MM.1S (cell line): ENCODE data around the gene DNAL1.

Experiments used
- DNase-seq: peaks from one replicate; pipeline ENCODE4 v3.0.0-alpha.2; 2015
- H2AFZ ChIP-seq: fragments of 300-600 bp; sonication (generic); 2 replicates; pipeline ENCODE4 v1.6.0; 2016; ENCODE audit warnings: antibody characterized with exemption, low read length
- H3F3A ChIP-seq: fragments of 300-600 bp; sonication (generic); 2 replicates; pipeline ENCODE4 v1.6.1; 2016; ENCODE audit warnings: mild to moderate bottlenecking, antibody characterized with exemption, low read length, moderate library complexity, mixed read lengths; ENCODE audit not compliant: insufficient read depth
- H3K27ac ChIP-seq: fragments of 300-600 bp; sonication (generic); 2 replicates; pipeline ENCODE4 v1.5.1; 2016; ENCODE audit warnings: mild to moderate bottlenecking, low read length
- H3K27me3 ChIP-seq: fragments of 300-600 bp; sonication (generic); replicated peaks from 2 replicates; pipeline ENCODE4 v1.6.0; 2016; ENCODE audit warnings: low read length; ENCODE audit not compliant: insufficient read depth
- H3K36me3 ChIP-seq: fragments of 300-600 bp; sonication (generic); replicated peaks from 2 replicates; pipeline ENCODE4 v1.6.1; 2016; ENCODE audit warnings: mild to moderate bottlenecking, low read length, mixed read lengths; ENCODE audit not compliant: insufficient read depth
- H3K4me1 ChIP-seq: fragments of 300-600 bp; sonication (generic); 2 replicates; pipeline ENCODE4 v1.6.1; 2016; ENCODE audit warnings: low read length, mixed read lengths
- H3K4me2 ChIP-seq: fragments of 300-600 bp; sonication (generic); 2 replicates; pipeline ENCODE4 v1.6.0; 2016; ENCODE audit warnings: low read depth, low read length
- H3K4me3 ChIP-seq: fragments of 300-600 bp; sonication (generic); 2 replicates; pipeline ENCODE4 v1.5.1; 2016; ENCODE audit warnings: low read length, mixed read lengths
- H3K79me2 ChIP-seq: fragments of 300-600 bp; sonication (generic); 2 replicates; pipeline ENCODE4 v1.6.1; 2016; ENCODE audit warnings: mixed run types, low read length, mixed read lengths
- H3K9ac ChIP-seq: fragments of 300-600 bp; sonication (generic); 2 replicates; pipeline ENCODE4 v1.6.1; 2016; ENCODE audit warnings: low read length, mixed read lengths
- H3K9me2 ChIP-seq: fragments of 300-600 bp; sonication (generic); replicated peaks from 2 replicates; pipeline ENCODE4 v1.6.1; 2016; ENCODE audit warnings: mild to moderate bottlenecking, low read length, mixed read lengths; ENCODE audit not compliant: insufficient read depth
- H3K9me3 ChIP-seq: fragments of 300-600 bp; sonication (generic); replicated peaks from 2 replicates; pipeline ENCODE4 v1.6.1; 2016; ENCODE audit warnings: mild to moderate bottlenecking, low read length, mixed read lengths; ENCODE audit not compliant: insufficient read depth
- H4K20me1 ChIP-seq: fragments of 300-600 bp; sonication (generic); 2 replicates; pipeline ENCODE4 v1.6.1; 2016; ENCODE audit warnings: mild to moderate bottlenecking, low read length, moderate library complexity, mixed read lengths; ENCODE audit not compliant: insufficient read depth
- EZH2 ChIP-seq: fragments of 300-600 bp; sonication (generic); optimal IDR thresholded peaks from 2 replicates; pipeline ENCODE3; 2017; ENCODE audit warnings: low read depth, mild to moderate bottlenecking, antibody characterized with exemption, low read length, mixed read lengths
- EZH2phosphoT487 ChIP-seq: fragments of 300-600 bp; sonication (generic); IDR thresholded peaks from 2 replicates; pipeline ENCODE4 v1.6.1; 2018; ENCODE audit warnings: antibody characterized with exemption, low read length
- TF ChIP-seq, protein P1 (sequence below): fragments of 300-600 bp; sonication (generic); IDR thresholded peaks from 2 replicates; pipeline ENCODE4 v1.5.1; 2016; ENCODE audit warnings: antibody characterized with exemption, low read length, mixed read lengths

The DNAL1 gene

DNA sequence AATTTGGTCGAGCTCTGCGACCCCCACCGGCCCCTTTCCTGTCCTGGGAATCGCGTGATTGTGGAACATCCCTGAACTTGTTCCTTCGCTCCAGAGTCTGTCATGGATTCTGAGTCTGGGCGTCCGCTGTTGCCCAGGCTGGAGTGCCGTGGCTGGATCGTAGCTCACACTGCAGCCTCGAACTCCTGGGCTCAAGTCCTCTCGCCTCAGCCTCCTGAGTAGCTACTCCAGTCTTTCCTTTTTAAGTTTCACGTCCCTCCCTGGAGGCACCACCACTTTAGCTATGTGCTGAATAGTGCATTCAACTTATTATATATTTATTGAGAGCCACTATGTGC is 31.8 kb upstream of the DNAL1 start:
- Histone ChIP-seq H3K36me3 (no peaks in the 10 kb centered on the region), H3K4me3 (peak overlapping the region; percentile 48; the same call in 1 of the 2 replicates), H3K27me3 (no peaks in the 10 kb centered on the region), H3K9me3 (no peaks in the 10 kb centered on the region), H4K20me1 (no peaks in the 10 kb centered on the region), H3K9me2 (no peaks in the 10 kb centered on the region), H3K9ac (no peak overlapping the region), H3K79me2 (no peaks in the 10 kb centered on the region), H2AFZ (no peak overlapping the region), H3K4me2 (peak overlapping the region; percentile 62; the same call in 1 of the 2 replicates), H3K27ac (no peak overlapping the region), H3F3A (no peaks in the 10 kb centered on the region), H3K4me1 (no peaks in the 10 kb centered on the region)
- TF ChIP-seq EZH2phosphoT487 (no peak), EZH2 (no peak)
- TF ChIP-seq, protein P1, sequence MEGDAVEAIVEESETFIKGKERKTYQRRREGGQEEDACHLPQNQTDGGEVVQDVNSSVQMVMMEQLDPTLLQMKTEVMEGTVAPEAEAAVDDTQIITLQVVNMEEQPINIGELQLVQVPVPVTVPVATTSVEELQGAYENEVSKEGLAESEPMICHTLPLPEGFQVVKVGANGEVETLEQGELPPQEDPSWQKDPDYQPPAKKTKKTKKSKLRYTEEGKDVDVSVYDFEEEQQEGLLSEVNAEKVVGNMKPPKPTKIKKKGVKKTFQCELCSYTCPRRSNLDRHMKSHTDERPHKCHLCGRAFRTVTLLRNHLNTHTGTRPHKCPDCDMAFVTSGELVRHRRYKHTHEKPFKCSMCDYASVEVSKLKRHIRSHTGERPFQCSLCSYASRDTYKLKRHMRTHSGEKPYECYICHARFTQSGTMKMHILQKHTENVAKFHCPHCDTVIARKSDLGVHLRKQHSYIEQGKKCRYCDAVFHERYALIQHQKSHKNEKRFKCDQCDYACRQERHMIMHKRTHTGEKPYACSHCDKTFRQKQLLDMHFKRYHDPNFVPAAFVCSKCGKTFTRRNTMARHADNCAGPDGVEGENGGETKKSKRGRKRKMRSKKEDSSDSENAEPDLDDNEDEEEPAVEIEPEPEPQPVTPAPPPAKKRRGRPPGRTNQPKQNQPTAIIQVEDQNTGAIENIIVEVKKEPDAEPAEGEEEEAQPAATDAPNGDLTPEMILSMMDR = no peak
- DNase-seq = no peak

DNA sequence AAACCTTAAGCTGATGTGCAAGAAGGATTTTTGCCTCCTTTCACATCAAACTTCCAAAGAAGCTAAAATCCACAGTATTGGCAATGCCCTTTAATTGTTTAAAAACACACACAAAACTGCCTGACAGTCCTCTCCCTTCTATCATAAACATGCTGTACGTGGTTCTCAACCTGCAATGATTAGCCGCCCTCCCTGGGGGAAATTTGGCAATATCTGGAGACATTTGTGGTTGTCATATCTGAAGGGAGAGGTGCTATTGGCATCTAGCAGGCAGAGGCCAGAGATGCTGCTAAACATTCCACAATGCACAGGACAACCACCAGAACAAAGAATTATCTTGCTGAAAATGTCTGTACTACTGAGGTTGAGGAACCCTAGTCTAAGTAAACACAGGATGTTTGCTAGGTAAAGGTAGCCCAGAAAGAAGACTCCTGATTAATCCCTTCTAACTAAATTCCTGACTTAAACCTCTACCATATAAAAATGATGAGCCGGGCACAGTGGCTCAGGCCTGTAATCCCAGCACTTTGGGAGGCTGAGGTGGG is 31.3 kb upstream of the DNAL1 start:
- Histone ChIP-seq H3K27me3 (no peaks in the 10 kb centered on the region), H3K9ac (no peak overlapping the region), H3K4me1 (no peaks in the 10 kb centered on the region), H3K9me2 (no peaks in the 10 kb centered on the region), H3K4me2 (no peak overlapping the region), H4K20me1 (no peaks in the 10 kb centered on the region), H3K27ac (no peak overlapping the region), H3K79me2 (no peaks in the 10 kb centered on the region), H3K4me3 (no peak overlapping the region), H3F3A (no peaks in the 10 kb centered on the region), H3K36me3 (no peaks in the 10 kb centered on the region), H2AFZ (no peak overlapping the region), H3K9me3 (no peaks in the 10 kb centered on the region)
- TF ChIP-seq, protein P1 = no peak
- TF ChIP-seq EZH2 (no peak), EZH2phosphoT487 (no peak)
- no peak for DNase-seq

DNA sequence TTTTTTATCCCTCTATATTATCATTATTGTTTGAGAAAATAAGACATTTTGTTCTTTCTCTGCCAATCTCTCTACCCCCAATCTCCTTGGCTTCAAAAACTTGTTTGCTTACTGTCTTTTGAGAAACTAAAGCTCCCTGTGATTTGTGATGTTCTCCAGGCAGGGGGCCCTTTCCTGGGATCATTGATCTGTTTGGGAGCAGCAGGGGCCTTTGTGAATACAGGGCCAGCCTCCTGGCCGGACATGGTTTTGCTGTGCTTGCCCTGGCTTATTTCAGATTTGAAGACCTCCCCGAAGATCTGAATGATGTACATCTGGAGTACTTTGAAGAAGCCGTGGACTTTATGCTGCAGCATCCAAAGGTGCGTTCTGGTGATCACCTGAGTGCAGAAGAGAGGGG is 28.0 kb upstream of the DNAL1 start:
- no peak overlapping the region for H3K4me3 ChIP-seq
- H3K79me2 ChIP-seq = no peaks in the 10 kb centered on the region
- H3K9me2 ChIP-seq = no peaks in the 10 kb centered on the region
- no peaks in the 10 kb centered on the region for H4K20me1 ChIP-seq
- no peak for DNase-seq
- no peaks in the 10 kb centered on the region for H3F3A ChIP-seq
- no peaks in the 10 kb centered on the region for H3K9me3 ChIP-seq
- no peak overlapping the region for H3K9ac ChIP-seq
- H3K4me2 ChIP-seq = no peak overlapping the region
- TF ChIP-seq EZH2phosphoT487 (no peak), EZH2 (no peak)
- no peak overlapping the region for H2AFZ ChIP-seq
- H3K4me1 ChIP-seq = no peaks in the 10 kb centered on the region
- no peaks in the 10 kb centered on the region for H3K27me3 ChIP-seq
- H3K36me3 ChIP-seq = no peaks in the 10 kb centered on the region
- H3K27ac ChIP-seq = no peak overlapping the region

DNA sequence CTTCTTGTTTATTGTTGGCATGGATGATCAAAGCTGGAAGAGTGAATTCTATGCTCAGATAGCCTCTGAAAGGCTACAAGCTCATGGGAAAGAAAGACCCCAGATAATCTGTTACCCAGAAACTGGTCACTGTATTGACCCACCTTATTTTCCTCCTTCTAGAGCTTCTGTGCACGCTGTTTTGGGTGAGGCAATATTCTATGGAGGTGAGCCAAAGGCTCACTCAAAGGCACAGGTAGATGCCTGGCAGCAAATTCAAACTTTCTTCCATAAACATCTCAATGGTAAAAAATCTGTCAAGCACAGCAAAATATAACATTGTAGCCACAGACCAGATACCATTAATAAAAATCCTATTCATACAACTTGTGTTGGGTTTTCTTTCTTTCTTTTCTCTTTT is 25.3 kb upstream of the DNAL1 start:
- Histone ChIP-seq H3K27ac (no peak overlapping the region), H3K9me2 (no peaks in the 10 kb centered on the region), H3K4me2 (no peak overlapping the region), H3K4me3 (no peak overlapping the region), H3K79me2 (no peaks in the 10 kb centered on the region), H4K20me1 (no peaks in the 10 kb centered on the region), H3K27me3 (no peaks in the 10 kb centered on the region), H2AFZ (no peak overlapping the region), H3F3A (no peaks in the 10 kb centered on the region), H3K9me3 (no peaks in the 10 kb centered on the region), H3K36me3 (no peaks in the 10 kb centered on the region), H3K9ac (no peak overlapping the region), H3K4me1 (no peaks in the 10 kb centered on the region)
- no peak for DNase-seq
- TF ChIP-seq EZH2 (no peak), EZH2phosphoT487 (no peak)
- TF ChIP-seq, protein P1 = no peak
